ENCODE results near the gene ZSCAN5C.

ZSCAN5C gene

DNA sequence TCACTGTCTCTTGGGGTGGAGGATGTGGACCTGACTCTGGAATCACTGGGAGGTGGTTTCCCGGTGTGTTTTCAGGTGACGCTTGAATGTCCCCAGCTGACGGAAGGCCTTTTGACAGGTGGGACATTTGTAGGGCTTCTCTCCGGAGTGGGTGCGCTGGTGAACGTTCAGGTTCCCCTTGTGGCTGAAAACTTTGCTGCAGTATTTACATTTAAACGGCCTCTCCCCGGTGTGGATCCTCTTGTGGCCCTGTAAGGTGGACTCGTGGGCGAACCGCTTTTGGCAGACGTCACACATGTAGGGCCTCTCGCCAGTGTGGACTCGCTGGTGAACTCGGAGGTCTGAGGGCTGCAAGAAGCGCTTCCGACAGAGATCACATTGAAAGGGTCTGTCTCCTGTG, 12.3 kb upstream of the ZSCAN5C start:
- DNase-seq (ENCODE audit: low read depth in 1 of 2, low spot score in 1 of 2), result no peak
- Histone ChIP-seq H3K27me3 (ENCODE audit: insufficient read depth, poor library complexity, severe bottlenecking) (no peaks in the 10 kb centered on the region), H3K27ac (replicated peaks) (no peak overlapping the region), H3K4me3 (replicated peaks; ENCODE audit: insufficient read depth, low read length) (no peak overlapping the region)
- TF ChIP-seq, protein P1, sequence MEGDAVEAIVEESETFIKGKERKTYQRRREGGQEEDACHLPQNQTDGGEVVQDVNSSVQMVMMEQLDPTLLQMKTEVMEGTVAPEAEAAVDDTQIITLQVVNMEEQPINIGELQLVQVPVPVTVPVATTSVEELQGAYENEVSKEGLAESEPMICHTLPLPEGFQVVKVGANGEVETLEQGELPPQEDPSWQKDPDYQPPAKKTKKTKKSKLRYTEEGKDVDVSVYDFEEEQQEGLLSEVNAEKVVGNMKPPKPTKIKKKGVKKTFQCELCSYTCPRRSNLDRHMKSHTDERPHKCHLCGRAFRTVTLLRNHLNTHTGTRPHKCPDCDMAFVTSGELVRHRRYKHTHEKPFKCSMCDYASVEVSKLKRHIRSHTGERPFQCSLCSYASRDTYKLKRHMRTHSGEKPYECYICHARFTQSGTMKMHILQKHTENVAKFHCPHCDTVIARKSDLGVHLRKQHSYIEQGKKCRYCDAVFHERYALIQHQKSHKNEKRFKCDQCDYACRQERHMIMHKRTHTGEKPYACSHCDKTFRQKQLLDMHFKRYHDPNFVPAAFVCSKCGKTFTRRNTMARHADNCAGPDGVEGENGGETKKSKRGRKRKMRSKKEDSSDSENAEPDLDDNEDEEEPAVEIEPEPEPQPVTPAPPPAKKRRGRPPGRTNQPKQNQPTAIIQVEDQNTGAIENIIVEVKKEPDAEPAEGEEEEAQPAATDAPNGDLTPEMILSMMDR (IDR thresholded peaks at IDR 0.05; ENCODE audit: insufficient read depth, low read length), result no peak
- TF ChIP-seq GABPA (IDR thresholded peaks at IDR 0.05; ENCODE audit: low read depth) (no peak), POLR2AphosphoS5 (IDR thresholded peaks at IDR 0.05; ENCODE audit: low read depth) (no peak), SPI1 (IDR thresholded peaks at IDR 0.05; ENCODE audit: borderline replicate concordance, low read depth) (no peak)
- TF ChIP-seq, protein P2, sequence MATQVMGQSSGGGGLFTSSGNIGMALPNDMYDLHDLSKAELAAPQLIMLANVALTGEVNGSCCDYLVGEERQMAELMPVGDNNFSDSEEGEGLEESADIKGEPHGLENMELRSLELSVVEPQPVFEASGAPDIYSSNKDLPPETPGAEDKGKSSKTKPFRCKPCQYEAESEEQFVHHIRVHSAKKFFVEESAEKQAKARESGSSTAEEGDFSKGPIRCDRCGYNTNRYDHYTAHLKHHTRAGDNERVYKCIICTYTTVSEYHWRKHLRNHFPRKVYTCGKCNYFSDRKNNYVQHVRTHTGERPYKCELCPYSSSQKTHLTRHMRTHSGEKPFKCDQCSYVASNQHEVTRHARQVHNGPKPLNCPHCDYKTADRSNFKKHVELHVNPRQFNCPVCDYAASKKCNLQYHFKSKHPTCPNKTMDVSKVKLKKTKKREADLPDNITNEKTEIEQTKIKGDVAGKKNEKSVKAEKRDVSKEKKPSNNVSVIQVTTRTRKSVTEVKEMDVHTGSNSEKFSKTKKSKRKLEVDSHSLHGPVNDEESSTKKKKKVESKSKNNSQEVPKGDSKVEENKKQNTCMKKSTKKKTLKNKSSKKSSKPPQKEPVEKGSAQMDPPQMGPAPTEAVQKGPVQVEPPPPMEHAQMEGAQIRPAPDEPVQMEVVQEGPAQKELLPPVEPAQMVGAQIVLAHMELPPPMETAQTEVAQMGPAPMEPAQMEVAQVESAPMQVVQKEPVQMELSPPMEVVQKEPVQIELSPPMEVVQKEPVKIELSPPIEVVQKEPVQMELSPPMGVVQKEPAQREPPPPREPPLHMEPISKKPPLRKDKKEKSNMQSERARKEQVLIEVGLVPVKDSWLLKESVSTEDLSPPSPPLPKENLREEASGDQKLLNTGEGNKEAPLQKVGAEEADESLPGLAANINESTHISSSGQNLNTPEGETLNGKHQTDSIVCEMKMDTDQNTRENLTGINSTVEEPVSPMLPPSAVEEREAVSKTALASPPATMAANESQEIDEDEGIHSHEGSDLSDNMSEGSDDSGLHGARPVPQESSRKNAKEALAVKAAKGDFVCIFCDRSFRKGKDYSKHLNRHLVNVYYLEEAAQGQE (IDR thresholded peaks at IDR 0.05; ENCODE audit: insufficient replicate concordance, low read depth), result no peak

DNA sequence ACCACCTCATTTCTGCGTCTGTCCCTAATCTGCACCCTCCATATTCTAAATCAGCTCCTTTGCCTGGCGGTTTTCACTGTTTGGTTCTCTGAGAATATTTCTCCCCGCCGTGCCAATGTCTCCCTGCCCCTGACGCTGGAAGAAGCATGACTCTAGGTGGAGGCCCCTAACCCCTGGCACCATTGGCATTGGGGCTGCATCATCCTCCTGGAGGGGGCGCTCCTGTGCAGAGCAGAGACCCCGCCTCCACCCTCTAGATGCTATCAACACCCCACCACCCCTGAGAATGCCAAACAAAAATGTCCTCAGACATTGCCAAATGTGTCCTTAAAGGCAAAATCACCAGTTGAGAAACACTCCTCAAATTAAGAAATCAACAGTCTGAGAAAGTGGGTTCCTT, 11.0 kb upstream of the ZSCAN5C start:
- Histone ChIP-seq H3K27me3 (ENCODE audit: insufficient read depth, poor library complexity, severe bottlenecking) (no peaks in the 10 kb centered on the region), H3K27ac (replicated peaks) (no peak overlapping the region), H3K4me3 (replicated peaks; ENCODE audit: insufficient read depth, low read length) (no peak overlapping the region)
- no peak for DNase-seq (ENCODE audit: low read depth in 1 of 2, low spot score in 1 of 2)
- no peak for TF ChIP-seq GABPA (IDR thresholded peaks at IDR 0.05; ENCODE audit: low read depth)
- TF ChIP-seq, protein P1 (IDR thresholded peaks at IDR 0.05; ENCODE audit: insufficient read depth, low read length), result no peak
- no peak for TF ChIP-seq SPI1 (IDR thresholded peaks at IDR 0.05; ENCODE audit: borderline replicate concordance, low read depth)
- TF ChIP-seq, protein P2 (IDR thresholded peaks at IDR 0.05; ENCODE audit: insufficient replicate concordance, low read depth), result no peak
- no peak for TF ChIP-seq POLR2AphosphoS5 (IDR thresholded peaks at IDR 0.05; ENCODE audit: low read depth)

DNA sequence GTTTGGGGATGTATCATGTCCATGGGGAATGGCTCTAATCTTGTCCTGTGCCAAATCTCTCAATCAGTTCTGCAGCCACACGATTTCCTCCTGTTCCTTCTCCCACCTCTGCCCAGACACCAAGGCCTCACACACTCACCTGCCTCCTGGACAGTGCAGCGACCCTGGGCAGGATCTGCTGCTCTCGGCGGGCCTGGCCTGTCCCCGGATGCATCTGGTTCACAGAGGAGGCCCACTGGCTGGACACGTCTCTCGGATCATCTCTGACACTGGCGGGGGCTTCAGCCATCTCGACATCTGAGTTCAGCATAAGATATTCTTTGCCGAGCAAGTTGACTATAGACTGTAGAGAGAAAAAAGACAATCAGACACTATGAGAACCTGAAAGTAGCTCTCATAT, 10.4 kb upstream of the ZSCAN5C start:
- no peak for DNase-seq (ENCODE audit: low read depth in 1 of 2, low spot score in 1 of 2)
- Histone ChIP-seq H3K4me3 (replicated peaks; ENCODE audit: insufficient read depth, low read length) (no peak overlapping the region), H3K27ac (replicated peaks) (no peak overlapping the region), H3K27me3 (ENCODE audit: insufficient read depth, poor library complexity, severe bottlenecking) (no peaks in the 10 kb centered on the region)
- TF ChIP-seq, protein P1 (IDR thresholded peaks at IDR 0.05; ENCODE audit: insufficient read depth, low read length), result no peak
- TF ChIP-seq SPI1 (IDR thresholded peaks at IDR 0.05; ENCODE audit: borderline replicate concordance, low read depth), result no peak
- no peak for TF ChIP-seq GABPA (IDR thresholded peaks at IDR 0.05; ENCODE audit: low read depth)
- TF ChIP-seq POLR2AphosphoS5 (IDR thresholded peaks at IDR 0.05; ENCODE audit: low read depth), result no peak
- TF ChIP-seq, protein P2 (IDR thresholded peaks at IDR 0.05; ENCODE audit: insufficient replicate concordance, low read depth), result no peak
